Fibroblast of lung (primary cell): Measurements from ENCODE around the gene SPHK2.

ENCODE experiments used
- EZH2 ChIP-seq: IDR thresholded peaks from 2 replicates; pipeline ENCODE4 v1.5.1; 2012; ENCODE audit warnings: low read length, control low read depth, mild to moderate bottlenecking; ENCODE audit errors: missing control alignments
- TF ChIP-seq, protein P1 (sequence below), 2 donors: IDR thresholded peaks in 1 of 2; conservative IDR thresholded peaks in 1 of 2; 1 replicate in 1 of 2; 2 replicates in 1 of 2; pipeline ENCODE4 v1.5.1; 2011 to 2012; ENCODE audit warnings: low read length in 2 of 2, control low read depth in 1 of 2, inconsistent platforms in 1 of 2, low read depth in 1 of 2, mild to moderate bottlenecking in 1 of 2

DNA sequence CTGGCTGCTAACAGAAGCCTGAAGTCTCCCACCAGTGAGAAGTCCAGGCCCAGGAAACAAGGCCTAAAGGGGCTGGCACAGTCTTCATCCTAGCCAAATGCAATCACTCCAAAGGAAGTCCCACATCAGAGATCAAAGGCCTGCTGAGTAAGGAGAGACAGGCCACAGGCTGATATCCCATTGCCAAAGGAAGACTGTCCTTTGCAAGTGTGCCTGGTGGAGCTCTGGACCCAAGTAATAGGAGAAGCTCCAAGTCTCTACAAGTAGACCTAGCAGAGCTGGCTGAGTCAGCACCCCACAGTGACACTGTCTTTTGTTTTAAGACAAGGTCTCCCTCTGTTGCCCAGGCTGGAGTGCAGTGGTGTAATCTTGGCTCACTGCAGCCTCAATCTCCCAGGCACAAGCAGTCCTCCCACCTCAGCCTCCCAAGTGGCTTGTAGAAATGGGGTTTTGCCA, 13.4 kb downstream of the SPHK2 start:
- no peak for TF ChIP-seq EZH2
- TF ChIP-seq, protein P1, sequence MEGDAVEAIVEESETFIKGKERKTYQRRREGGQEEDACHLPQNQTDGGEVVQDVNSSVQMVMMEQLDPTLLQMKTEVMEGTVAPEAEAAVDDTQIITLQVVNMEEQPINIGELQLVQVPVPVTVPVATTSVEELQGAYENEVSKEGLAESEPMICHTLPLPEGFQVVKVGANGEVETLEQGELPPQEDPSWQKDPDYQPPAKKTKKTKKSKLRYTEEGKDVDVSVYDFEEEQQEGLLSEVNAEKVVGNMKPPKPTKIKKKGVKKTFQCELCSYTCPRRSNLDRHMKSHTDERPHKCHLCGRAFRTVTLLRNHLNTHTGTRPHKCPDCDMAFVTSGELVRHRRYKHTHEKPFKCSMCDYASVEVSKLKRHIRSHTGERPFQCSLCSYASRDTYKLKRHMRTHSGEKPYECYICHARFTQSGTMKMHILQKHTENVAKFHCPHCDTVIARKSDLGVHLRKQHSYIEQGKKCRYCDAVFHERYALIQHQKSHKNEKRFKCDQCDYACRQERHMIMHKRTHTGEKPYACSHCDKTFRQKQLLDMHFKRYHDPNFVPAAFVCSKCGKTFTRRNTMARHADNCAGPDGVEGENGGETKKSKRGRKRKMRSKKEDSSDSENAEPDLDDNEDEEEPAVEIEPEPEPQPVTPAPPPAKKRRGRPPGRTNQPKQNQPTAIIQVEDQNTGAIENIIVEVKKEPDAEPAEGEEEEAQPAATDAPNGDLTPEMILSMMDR (conservative IDR thresholded peaks at IDR 0.05 in 1 of 2, IDR thresholded peaks at IDR 0.05 in 1 of 2; ENCODE audit: low read depth in 1 of 2, low read length in 2 of 2) = no peak
